SU-DHL-6 (cell line): Measurements from ENCODE around the gene AKR1D1.
"Not testable (repeated sequence)": the region's sequence is repeated elsewhere in the genome, so short reads cannot be mapped to it uniquely, and the experiment has no call there.

Experiments
- EZH2phosphoT487 ChIP-seq: fragments of 200-600 bp; sonication (generic), shearing (Covaris generic); conservative IDR thresholded peaks from 2 replicates; pipeline ENCODE4 v1.6.1; 2018; ENCODE audit warnings: mild to moderate bottlenecking, antibody characterized with exemption, low read length, moderate library complexity, mixed read lengths
- TF ChIP-seq, protein P1 (sequence below): fragments of 200-600 bp; sonication (generic); IDR thresholded peaks from one replicate; pipeline ENCODE4 v1.5.1; 2017; ENCODE audit warnings: antibody characterized with exemption, mild to moderate bottlenecking, low read length, moderate library complexity; ENCODE audit not compliant: insufficient read depth, poor library complexity, severe bottlenecking

- TF ChIP-seq, protein P1, sequence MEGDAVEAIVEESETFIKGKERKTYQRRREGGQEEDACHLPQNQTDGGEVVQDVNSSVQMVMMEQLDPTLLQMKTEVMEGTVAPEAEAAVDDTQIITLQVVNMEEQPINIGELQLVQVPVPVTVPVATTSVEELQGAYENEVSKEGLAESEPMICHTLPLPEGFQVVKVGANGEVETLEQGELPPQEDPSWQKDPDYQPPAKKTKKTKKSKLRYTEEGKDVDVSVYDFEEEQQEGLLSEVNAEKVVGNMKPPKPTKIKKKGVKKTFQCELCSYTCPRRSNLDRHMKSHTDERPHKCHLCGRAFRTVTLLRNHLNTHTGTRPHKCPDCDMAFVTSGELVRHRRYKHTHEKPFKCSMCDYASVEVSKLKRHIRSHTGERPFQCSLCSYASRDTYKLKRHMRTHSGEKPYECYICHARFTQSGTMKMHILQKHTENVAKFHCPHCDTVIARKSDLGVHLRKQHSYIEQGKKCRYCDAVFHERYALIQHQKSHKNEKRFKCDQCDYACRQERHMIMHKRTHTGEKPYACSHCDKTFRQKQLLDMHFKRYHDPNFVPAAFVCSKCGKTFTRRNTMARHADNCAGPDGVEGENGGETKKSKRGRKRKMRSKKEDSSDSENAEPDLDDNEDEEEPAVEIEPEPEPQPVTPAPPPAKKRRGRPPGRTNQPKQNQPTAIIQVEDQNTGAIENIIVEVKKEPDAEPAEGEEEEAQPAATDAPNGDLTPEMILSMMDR: not testable (repeated sequence)
- not testable (repeated sequence) for TF ChIP-seq EZH2phosphoT487
Measured at GRCh38 chr7:138051712-138052247, 24.5 kb upstream of the AKR1D1 start.
